ENCODE results near the gene PRPF40A. TPM values are rescaled to one million over a fixed set of nuclear protein-coding genes. Genes with fewer than 3 reads are reported as not detected.
"Not testable (repeated sequence)": the region's sequence is repeated elsewhere in the genome, so short reads cannot be mapped to it uniquely, and the experiment has no call there.

The PRPF40A gene
- total and polyA plus RNA-seq, 2 donors (not counting 1 experiment from before 2014, with no cell fraction given): 91.7 to 105 TPM

DNA sequence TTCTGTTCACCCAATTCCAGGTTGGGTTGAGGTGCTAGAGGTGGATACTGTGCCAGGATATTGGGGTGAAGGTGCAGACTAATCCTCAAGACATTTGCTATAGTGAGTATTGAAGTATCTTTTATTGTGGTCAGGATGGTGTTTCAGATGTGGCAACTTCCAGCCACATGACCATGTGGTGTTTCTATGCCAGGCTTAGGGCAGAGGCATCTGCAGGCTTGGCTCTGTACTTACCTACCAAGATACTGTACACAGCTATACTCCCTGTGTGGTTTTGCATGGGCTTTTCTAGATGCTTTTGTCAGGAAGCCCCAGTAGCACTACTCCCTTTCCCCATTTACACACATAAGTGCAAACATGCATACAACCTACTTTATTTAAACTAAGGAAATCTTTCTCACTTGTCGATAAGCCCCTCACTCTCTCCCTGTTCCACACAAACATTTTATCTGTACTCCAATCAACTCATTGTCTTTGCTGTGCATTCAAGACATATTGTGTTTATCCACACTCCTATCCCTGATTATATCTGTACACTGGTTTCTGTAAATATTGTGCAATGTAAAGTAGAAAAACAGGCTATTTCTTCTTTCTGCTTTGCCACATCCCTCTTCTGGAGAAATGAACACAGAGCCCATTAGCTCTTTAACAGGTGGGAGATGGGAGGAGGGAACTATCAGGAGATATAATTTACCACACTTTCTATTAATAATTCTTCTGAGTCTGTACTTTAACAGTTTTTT, 13.5 kb upstream of the PRPF40A start:
- no peak overlapping the region for H3K4me2 ChIP-seq (ENCODE audit: extremely low read depth, insufficient read depth, low read length)
- no peak overlapping the region for H3K27ac ChIP-seq (ENCODE audit: insufficient read depth, low read length)
- DNase-seq (ENCODE audit: low read depth in 2 of 2): peak; percentile 15 to 25
- no peak overlapping the region for H2AFZ ChIP-seq (ENCODE audit: low read length)
- no peaks in the 10 kb centered on the region for H3K9me3 ChIP-seq (ENCODE audit: control insufficient read depth, insufficient read depth, low read depth, low read length)
- no peak overlapping the region for H3K4me3 ChIP-seq (replicated peaks in 1 of 4; ENCODE audit: control extremely low read depth in 1 of 4, insufficient read depth in 1 of 4, low read depth in 3 of 4, low read length in 4 of 4)
- H3K9ac ChIP-seq (ENCODE audit: insufficient read depth, low read length): no peak overlapping the region
- no peaks in the 10 kb centered on the region for H3K36me3 ChIP-seq (ENCODE audit: control insufficient read depth, insufficient read depth, low read length)
- TF ChIP-seq, protein P1, sequence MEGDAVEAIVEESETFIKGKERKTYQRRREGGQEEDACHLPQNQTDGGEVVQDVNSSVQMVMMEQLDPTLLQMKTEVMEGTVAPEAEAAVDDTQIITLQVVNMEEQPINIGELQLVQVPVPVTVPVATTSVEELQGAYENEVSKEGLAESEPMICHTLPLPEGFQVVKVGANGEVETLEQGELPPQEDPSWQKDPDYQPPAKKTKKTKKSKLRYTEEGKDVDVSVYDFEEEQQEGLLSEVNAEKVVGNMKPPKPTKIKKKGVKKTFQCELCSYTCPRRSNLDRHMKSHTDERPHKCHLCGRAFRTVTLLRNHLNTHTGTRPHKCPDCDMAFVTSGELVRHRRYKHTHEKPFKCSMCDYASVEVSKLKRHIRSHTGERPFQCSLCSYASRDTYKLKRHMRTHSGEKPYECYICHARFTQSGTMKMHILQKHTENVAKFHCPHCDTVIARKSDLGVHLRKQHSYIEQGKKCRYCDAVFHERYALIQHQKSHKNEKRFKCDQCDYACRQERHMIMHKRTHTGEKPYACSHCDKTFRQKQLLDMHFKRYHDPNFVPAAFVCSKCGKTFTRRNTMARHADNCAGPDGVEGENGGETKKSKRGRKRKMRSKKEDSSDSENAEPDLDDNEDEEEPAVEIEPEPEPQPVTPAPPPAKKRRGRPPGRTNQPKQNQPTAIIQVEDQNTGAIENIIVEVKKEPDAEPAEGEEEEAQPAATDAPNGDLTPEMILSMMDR (conservative IDR thresholded peaks at IDR 0.05 in 1 of 2, IDR thresholded peaks at IDR 0.05 in 1 of 2; ENCODE audit: low read depth in 1 of 2, low read length in 2 of 2): no peak
- TF ChIP-seq EZH2 (IDR thresholded peaks at IDR 0.05; ENCODE audit: low read length, missing control alignments): no peak
- no peaks in the 10 kb centered on the region for H4K20me1 ChIP-seq (ENCODE audit: control insufficient read depth, extremely low read depth, insufficient read depth, low read length)
- H3K79me2 ChIP-seq (ENCODE audit: control insufficient read depth, insufficient read depth, low read length): peaks cover 13% of the 10 kb centered on the region
- no peaks in the 10 kb centered on the region for H3K27me3 ChIP-seq (ENCODE audit: control insufficient read depth, insufficient read depth, low read length)
- no peaks in the 10 kb centered on the region for H3K4me1 ChIP-seq (ENCODE audit: control insufficient read depth, extremely low read depth, insufficient read depth, low read length)

DNA sequence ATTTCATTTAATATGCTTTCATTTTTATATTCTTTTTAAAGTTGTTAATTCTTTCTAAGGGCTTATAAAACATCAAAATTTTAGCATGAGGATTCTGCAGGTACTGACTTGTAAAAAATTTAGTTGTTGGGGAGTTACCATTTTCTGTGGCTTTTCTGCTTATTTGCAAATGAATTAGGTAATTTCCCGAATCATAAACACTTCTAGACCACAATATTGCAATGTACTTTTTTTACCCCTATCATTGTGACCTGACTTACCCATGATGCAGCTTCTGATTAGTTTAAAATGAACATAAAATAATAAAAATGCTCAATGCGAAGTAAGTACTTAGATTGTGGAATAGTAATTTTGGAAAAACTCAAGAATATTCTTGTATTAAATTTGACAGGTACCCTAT, 12.6 kb upstream of the PRPF40A start:
- Histone ChIP-seq H3K27me3 (ENCODE audit: control insufficient read depth, insufficient read depth, low read length) (no peaks in the 10 kb centered on the region), H3K9ac (ENCODE audit: insufficient read depth, low read length) (no peak overlapping the region), H3K9me3 (ENCODE audit: control insufficient read depth, insufficient read depth, low read depth, low read length) (no peaks in the 10 kb centered on the region), H3K4me2 (ENCODE audit: extremely low read depth, insufficient read depth, low read length) (no peak overlapping the region), H2AFZ (ENCODE audit: low read length) (no peak overlapping the region), H3K36me3 (ENCODE audit: control insufficient read depth, insufficient read depth, low read length) (no peaks in the 10 kb centered on the region), H4K20me1 (ENCODE audit: control insufficient read depth, extremely low read depth, insufficient read depth, low read length) (no peaks in the 10 kb centered on the region), H3K4me1 (ENCODE audit: control insufficient read depth, extremely low read depth, insufficient read depth, low read length) (no peaks in the 10 kb centered on the region), H3K79me2 (ENCODE audit: control insufficient read depth, insufficient read depth, low read length) (peaks cover 15% of the 10 kb centered on the region), H3K27ac (ENCODE audit: insufficient read depth, low read length) (no peak overlapping the region), H3K4me3 (replicated peaks in 1 of 4; ENCODE audit: control extremely low read depth in 1 of 4, insufficient read depth in 1 of 4, low read depth in 3 of 4, low read length in 4 of 4) (no peak overlapping the region)
- TF ChIP-seq EZH2 (IDR thresholded peaks at IDR 0.05; ENCODE audit: low read length, missing control alignments): no peak
- TF ChIP-seq, protein P1 (conservative IDR thresholded peaks at IDR 0.05 in 1 of 2, IDR thresholded peaks at IDR 0.05 in 1 of 2; ENCODE audit: low read depth in 1 of 2, low read length in 2 of 2): no peak
- DNase-seq (ENCODE audit: low read depth in 2 of 2): no peak

DNA sequence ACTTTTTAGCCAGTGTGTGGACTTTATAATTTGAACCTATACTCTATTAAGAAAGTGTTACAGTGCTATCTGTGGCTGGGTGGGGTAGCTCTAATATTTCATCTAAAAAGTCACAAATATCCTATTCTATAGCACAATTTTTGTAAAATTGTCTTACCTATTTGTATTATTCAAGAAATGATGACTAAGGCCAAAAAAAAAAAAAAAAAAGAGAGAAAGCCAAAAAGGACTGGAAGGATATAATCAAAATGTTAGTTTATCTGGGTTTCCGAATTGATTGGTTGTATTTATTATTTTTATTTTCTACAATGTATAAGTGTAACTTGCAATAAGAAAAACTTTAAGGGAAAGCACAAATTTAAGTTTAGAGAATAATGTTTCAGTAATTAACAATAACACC, 6.7 kb upstream of the PRPF40A start:
- H2AFZ ChIP-seq (ENCODE audit: low read length): no peak overlapping the region
- H3K79me2 ChIP-seq (ENCODE audit: control insufficient read depth, insufficient read depth, low read length): peaks cover 47% of the 10 kb centered on the region
- no peak overlapping the region for H3K27ac ChIP-seq (ENCODE audit: insufficient read depth, low read length)
- no peaks in the 10 kb centered on the region for H3K4me1 ChIP-seq (ENCODE audit: control insufficient read depth, extremely low read depth, insufficient read depth, low read length)
- H4K20me1 ChIP-seq (ENCODE audit: control insufficient read depth, extremely low read depth, insufficient read depth, low read length): no peaks in the 10 kb centered on the region
- no peak overlapping the region for H3K4me3 ChIP-seq (replicated peaks in 1 of 4; ENCODE audit: control extremely low read depth in 1 of 4, insufficient read depth in 1 of 4, low read depth in 3 of 4, low read length in 4 of 4)
- no peak overlapping the region for H3K4me2 ChIP-seq (ENCODE audit: extremely low read depth, insufficient read depth, low read length)
- H3K9me3 ChIP-seq (ENCODE audit: control insufficient read depth, insufficient read depth, low read depth, low read length): no peaks in the 10 kb centered on the region
- no peak overlapping the region for H3K9ac ChIP-seq (ENCODE audit: insufficient read depth, low read length)
- no peak for DNase-seq (ENCODE audit: low read depth in 2 of 2)
- H3K36me3 ChIP-seq (ENCODE audit: control insufficient read depth, insufficient read depth, low read length): no peaks in the 10 kb centered on the region
- H3K27me3 ChIP-seq (ENCODE audit: control insufficient read depth, insufficient read depth, low read length): no peaks in the 10 kb centered on the region
- TF ChIP-seq EZH2 (IDR thresholded peaks at IDR 0.05; ENCODE audit: low read length, missing control alignments): no peak
- TF ChIP-seq, protein P1 (conservative IDR thresholded peaks at IDR 0.05 in 1 of 2, IDR thresholded peaks at IDR 0.05 in 1 of 2; ENCODE audit: low read depth in 1 of 2, low read length in 2 of 2): no peak

DNA sequence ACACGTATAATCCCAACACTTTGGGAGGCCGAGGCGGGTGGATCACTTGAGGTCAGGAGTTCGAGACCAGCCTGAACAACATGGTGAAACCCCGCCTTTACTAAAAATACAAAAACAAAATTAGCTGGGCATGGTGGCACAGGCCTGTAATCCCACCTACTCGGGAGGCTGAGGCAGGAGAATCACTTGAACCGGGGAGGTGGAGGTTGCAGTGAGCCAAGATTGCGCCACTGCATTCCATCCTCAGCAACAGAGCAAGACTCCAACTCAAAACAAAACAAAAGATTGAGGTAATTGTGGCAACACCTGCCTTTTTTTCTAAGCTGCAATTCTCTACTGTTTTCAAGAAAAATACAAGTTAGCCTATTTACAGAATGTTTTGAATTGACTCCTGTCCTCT, 5.4 kb upstream of the PRPF40A start:
- not testable (repeated sequence) for H2AFZ ChIP-seq (ENCODE audit: low read length); H3K27me3 ChIP-seq (ENCODE audit: control insufficient read depth, insufficient read depth, low read length); H3K4me1 ChIP-seq (ENCODE audit: control insufficient read depth, extremely low read depth, insufficient read depth, low read length); H3K36me3 ChIP-seq (ENCODE audit: control insufficient read depth, insufficient read depth, low read length); H3K9me3 ChIP-seq (ENCODE audit: control insufficient read depth, insufficient read depth, low read depth, low read length); H3K4me2 ChIP-seq (ENCODE audit: extremely low read depth, insufficient read depth, low read length); H3K4me3 ChIP-seq (replicated peaks in 1 of 4; ENCODE audit: control extremely low read depth in 1 of 4, insufficient read depth in 1 of 4, low read depth in 3 of 4, low read length in 4 of 4); H4K20me1 ChIP-seq (ENCODE audit: control insufficient read depth, extremely low read depth, insufficient read depth, low read length); H3K9ac ChIP-seq (ENCODE audit: insufficient read depth, low read length); DNase-seq (ENCODE audit: low read depth in 2 of 2); H3K27ac ChIP-seq (ENCODE audit: insufficient read depth, low read length)
- H3K79me2 ChIP-seq (ENCODE audit: control insufficient read depth, insufficient read depth, low read length): peaks cover 49% of the 10 kb centered on the region
